BLaER1 (cell line): ENCODE results near the gene NSD2.

Experiments used
- H3K27ac ChIP-seq: shearing (Covaris generic); formaldehyde crosslinking; 2 replicates; pipeline ENCODE4 v1.8.1; 2022
- H3K27me3 ChIP-seq: shearing (Covaris generic); formaldehyde crosslinking; 2 replicates; pipeline ENCODE4 v1.8.1; 2022
- H3K36me3 ChIP-seq: shearing (Covaris generic); formaldehyde crosslinking; 2 replicates; pipeline ENCODE4 v1.8.1; 2022
- H3K4me1 ChIP-seq: shearing (Covaris generic); formaldehyde crosslinking; 2 replicates; pipeline ENCODE4 v1.8.1; 2022
- H3K4me2 ChIP-seq: shearing (Covaris generic); formaldehyde crosslinking; 2 replicates; pipeline ENCODE4 v1.8.1; 2022
- H3K4me3 ChIP-seq: shearing (Covaris generic); formaldehyde crosslinking; 2 replicates; pipeline ENCODE4 v1.8.1; 2022
- H3K9ac ChIP-seq: shearing (Covaris generic); formaldehyde crosslinking; 2 replicates; pipeline ENCODE4 v1.8.1; 2022
- H3K9me3 ChIP-seq: shearing (Covaris generic); formaldehyde crosslinking; 2 replicates; pipeline ENCODE4 v1.8.1; 2022
- H4K20me1 ChIP-seq: shearing (Covaris generic); formaldehyde crosslinking; 2 replicates; pipeline ENCODE4 v1.8.1; 2022
- Cebpa-rat ChIP-seq: shearing (Covaris generic); IDR thresholded peaks from 2 replicates; pipeline ENCODE4 v1.8.1; 2022

NSD2 gene

GRCh38 chr4:1962980-1963379 is 91.8 kb downstream of the NSD2 start:
- TF ChIP-seq Cebpa-rat = no peak
- no peaks in the 10 kb centered on the region for H3K27me3 ChIP-seq
- no peaks in the 10 kb centered on the region for H3K9me3 ChIP-seq
- peaks cover 52% of the 10 kb centered on the region for H4K20me1 ChIP-seq
- H3K9ac ChIP-seq = no peak overlapping the region
- no peak overlapping the region for H3K4me3 ChIP-seq
- peaks cover 98% of the 10 kb centered on the region for H3K36me3 ChIP-seq
- no peaks in the 10 kb centered on the region for H3K4me1 ChIP-seq
- no peak overlapping the region for H3K4me2 ChIP-seq
- no peak overlapping the region for H3K27ac ChIP-seq

GRCh38 chr4:1964443-1964842 is 93.2 kb downstream of the NSD2 start:
- H3K4me2 ChIP-seq = no peak overlapping the region
- H3K4me1 ChIP-seq = no peaks in the 10 kb centered on the region
- no peaks in the 10 kb centered on the region for H3K27me3 ChIP-seq
- TF ChIP-seq Cebpa-rat = no peak
- peaks cover 98% of the 10 kb centered on the region for H3K36me3 ChIP-seq
- no peak overlapping the region for H3K9ac ChIP-seq
- no peaks in the 10 kb centered on the region for H3K9me3 ChIP-seq
- H3K4me3 ChIP-seq = no peak overlapping the region
- no peak overlapping the region for H3K27ac ChIP-seq
- peaks cover 42% of the 10 kb centered on the region for H4K20me1 ChIP-seq

DNA sequence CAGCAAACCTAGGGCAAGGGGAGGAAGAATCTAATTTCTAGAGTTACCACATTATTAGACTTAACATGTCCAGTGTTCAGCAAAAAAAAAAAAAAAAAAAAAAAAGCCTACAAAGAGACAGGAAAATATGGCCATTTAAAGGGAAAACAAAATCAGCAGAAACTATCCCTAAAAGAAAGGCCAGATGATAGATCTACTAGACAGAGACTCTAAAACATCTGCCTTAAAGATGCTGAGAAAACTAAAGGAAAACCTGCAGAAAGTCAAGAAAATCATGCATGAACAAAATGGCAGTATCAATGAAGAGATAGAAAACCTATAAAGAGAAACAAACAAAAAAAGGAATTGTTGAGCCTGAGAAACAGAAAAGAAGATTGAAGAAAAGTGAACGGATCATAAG is 93.8 kb downstream of the NSD2 start:
- Histone ChIP-seq H3K9me3 (no peaks in the 10 kb centered on the region), H3K27ac (no peak overlapping the region), H3K36me3 (peaks cover 98% of the 10 kb centered on the region), H3K4me2 (no peak overlapping the region), H4K20me1 (peaks cover 36% of the 10 kb centered on the region), H3K27me3 (no peaks in the 10 kb centered on the region), H3K9ac (no peak overlapping the region), H3K4me3 (no peak overlapping the region), H3K4me1 (no peaks in the 10 kb centered on the region)
- no peak for TF ChIP-seq Cebpa-rat

DNA sequence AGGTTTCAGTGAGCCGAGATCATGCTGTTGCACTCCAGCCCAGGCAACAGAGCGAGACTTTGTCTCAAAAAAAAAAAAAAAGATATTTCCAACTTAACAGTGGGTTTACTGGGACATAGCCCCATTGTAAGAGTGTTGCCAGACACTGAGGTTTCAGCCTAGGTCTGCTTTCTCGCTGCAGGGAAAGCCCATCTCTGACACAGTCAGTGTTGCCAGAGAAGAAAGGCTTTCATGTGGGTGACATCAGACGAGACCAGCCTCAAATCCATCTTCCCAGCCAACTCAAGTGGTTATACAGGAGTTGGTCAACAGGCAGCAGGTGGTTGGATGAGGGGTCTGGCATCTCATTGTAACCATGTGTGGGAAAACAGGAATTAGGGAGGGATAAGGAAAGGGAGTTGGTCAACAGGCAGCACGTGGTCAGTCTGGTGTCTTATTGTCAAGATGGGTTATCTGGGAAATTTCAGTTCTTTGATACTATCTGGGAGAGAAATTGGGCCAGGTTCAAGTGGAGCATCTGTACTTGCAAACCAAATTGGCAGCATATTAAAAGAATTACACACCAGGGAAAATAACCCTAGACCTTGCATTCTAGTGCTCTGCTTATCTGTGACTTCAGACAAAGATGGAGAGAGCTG is 96.4 kb downstream of the NSD2 start:
- Histone ChIP-seq H3K27ac (no peak overlapping the region), H3K9ac (no peak overlapping the region), H3K4me1 (no peaks in the 10 kb centered on the region), H3K9me3 (no peaks in the 10 kb centered on the region), H4K20me1 (peaks cover 48% of the 10 kb centered on the region), H3K27me3 (no peaks in the 10 kb centered on the region), H3K4me2 (no peak overlapping the region), H3K4me3 (no peak overlapping the region), H3K36me3 (peaks cover 98% of the 10 kb centered on the region)
- TF ChIP-seq Cebpa-rat = no peak

DNA sequence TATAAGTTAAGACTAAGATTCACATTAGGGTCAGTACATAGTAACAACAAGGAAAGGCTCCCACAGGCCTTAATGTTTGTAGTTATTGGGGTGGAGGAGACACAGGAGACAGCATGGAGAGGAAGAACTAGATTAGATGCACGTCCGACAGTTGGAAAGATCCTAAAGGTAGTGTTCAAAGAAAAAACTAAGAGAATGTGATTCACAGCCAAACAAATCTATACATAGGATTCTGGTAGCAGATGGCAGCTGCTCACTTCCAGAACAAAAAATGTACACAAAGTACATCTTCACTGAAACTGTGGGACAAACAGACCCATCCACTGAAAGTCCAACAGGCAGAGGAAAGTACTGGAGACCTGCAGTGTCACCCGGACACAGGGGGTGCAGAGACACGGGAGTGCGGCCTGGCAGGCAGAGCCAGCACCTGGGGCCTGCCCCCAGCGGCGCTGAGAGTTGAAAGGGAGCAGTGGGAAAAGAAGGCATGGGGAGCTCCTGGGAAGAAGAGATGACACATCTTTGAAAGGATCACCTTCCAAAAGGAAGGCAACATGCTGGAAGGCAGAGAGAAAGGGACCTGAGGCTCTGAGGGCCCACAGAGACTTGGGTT is 97.6 kb downstream of the NSD2 start:
- peaks cover 52% of the 10 kb centered on the region for H4K20me1 ChIP-seq
- no peak overlapping the region for H3K9ac ChIP-seq
- no peaks in the 10 kb centered on the region for H3K9me3 ChIP-seq
- peaks cover 98% of the 10 kb centered on the region for H3K36me3 ChIP-seq
- no peak overlapping the region for H3K27ac ChIP-seq
- TF ChIP-seq Cebpa-rat = no peak
- H3K4me2 ChIP-seq = no peak overlapping the region
- H3K27me3 ChIP-seq = no peaks in the 10 kb centered on the region
- H3K4me3 ChIP-seq = no peak overlapping the region
- no peaks in the 10 kb centered on the region for H3K4me1 ChIP-seq

- Histone ChIP-seq H3K27me3 (no peaks in the 10 kb centered on the region), H3K4me2 (no peak overlapping the region), H4K20me1 (peaks cover 56% of the 10 kb centered on the region), H3K4me3 (no peak overlapping the region), H3K9me3 (no peaks in the 10 kb centered on the region), H3K9ac (no peak overlapping the region), H3K27ac (no peak overlapping the region), H3K36me3 (peaks cover 98% of the 10 kb centered on the region), H3K4me1 (no peaks in the 10 kb centered on the region)
- no peak for TF ChIP-seq Cebpa-rat
These were observed 98.9 kb downstream of the NSD2 start for GRCh38 chr4:1969928-1970723.

DNA sequence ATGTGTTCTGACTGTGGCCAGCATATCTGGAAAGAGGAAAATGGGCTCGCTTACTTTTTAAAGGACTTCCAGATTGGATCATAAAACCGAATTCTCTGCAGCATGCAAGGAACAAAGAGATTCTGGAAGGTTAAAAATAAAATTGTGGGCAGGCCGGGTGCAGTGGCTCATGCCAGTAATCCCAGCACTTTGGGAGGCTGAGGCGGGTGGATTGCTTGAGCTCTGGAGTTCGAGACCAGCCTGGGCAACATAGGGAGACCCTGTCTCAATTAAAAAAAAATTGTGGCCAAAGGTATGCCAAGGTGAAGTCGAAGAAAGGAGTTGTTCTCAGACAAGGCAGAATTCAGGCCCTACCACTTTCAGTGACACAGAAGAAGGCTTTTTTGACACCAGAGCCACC is 99.7 kb downstream of the NSD2 start:
- peaks cover 98% of the 10 kb centered on the region for H3K36me3 ChIP-seq
- H3K4me2 ChIP-seq = no peak overlapping the region

GRCh38 chr4:1971456-1972200 is 100.4 kb downstream of the NSD2 start:
- Histone ChIP-seq H3K4me2 (no peak overlapping the region), H3K4me3 (no peak overlapping the region), H3K4me1 (no peaks in the 10 kb centered on the region), H4K20me1 (peaks cover 56% of the 10 kb centered on the region), H3K27me3 (no peaks in the 10 kb centered on the region), H3K36me3 (peaks cover 100% of the 10 kb centered on the region), H3K27ac (no peak overlapping the region), H3K9me3 (no peaks in the 10 kb centered on the region), H3K9ac (no peak overlapping the region)
- TF ChIP-seq Cebpa-rat = no peak

More for the DNA sequence above, 99.7 kb downstream of the NSD2 start:
- H3K27me3 ChIP-seq = no peaks in the 10 kb centered on the region
- peaks cover 56% of the 10 kb centered on the region for H4K20me1 ChIP-seq
- no peak for TF ChIP-seq Cebpa-rat
- no peak overlapping the region for H3K27ac ChIP-seq
- no peak overlapping the region for H3K9ac ChIP-seq
- H3K4me3 ChIP-seq = no peak overlapping the region
- H3K9me3 ChIP-seq = no peaks in the 10 kb centered on the region
- H3K4me1 ChIP-seq = no peaks in the 10 kb centered on the region

GRCh38 chr4:1972414-1972813 is 101.2 kb downstream of the NSD2 start:
- no peak overlapping the region for H3K27ac ChIP-seq
- H3K9me3 ChIP-seq = no peaks in the 10 kb centered on the region
- TF ChIP-seq Cebpa-rat = no peak
- peaks cover 52% of the 10 kb centered on the region for H4K20me1 ChIP-seq
- H3K4me2 ChIP-seq = no peak overlapping the region
- H3K36me3 ChIP-seq = peaks cover 100% of the 10 kb centered on the region
- no peak overlapping the region for H3K9ac ChIP-seq
- no peaks in the 10 kb centered on the region for H3K27me3 ChIP-seq
- no peaks in the 10 kb centered on the region for H3K4me1 ChIP-seq
- H3K4me3 ChIP-seq = no peak overlapping the region
